GM10266 (cell line): ENCODE data around the gene SUV39H1.

Experiments
- DNase-seq: peaks from one replicate; pipeline ENCODE4 v3.0.0; 2012; ENCODE audit errors: extremely low spot score
- CTCF ChIP-seq: IDR thresholded peaks from 2 replicates; pipeline ENCODE4 v1.5.1; 2012; ENCODE audit warnings: mild to moderate bottlenecking, low read depth; ENCODE audit not compliant: control insufficient read depth, insufficient read depth; ENCODE audit errors: missing control alignments

SUV39H1 gene

GRCh38 chrX:48702716-48703115, 6.2 kb downstream of the SUV39H1 start:
- TF ChIP-seq CTCF = no peak
- no peak for DNase-seq

DNA sequence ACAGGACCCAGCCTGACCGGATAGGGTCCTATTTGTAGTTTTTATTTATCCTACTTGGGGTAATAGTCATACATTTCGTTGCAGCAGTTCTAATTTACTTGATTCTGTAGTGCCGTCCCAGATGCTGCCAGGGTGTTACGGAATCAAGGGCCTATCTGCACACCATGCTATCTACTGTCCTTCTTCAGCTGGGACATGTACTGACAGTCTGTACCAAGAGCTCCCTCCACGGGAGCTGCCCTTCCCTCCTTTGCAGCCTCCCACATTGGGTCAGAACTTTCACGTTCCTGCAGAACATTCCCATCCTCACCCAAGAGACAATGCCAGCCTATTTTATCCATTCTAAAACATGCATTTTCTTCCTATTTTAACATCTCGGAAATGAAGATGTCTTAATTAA, 6.7 kb downstream of the SUV39H1 start:
- no peak for DNase-seq
- TF ChIP-seq CTCF = no peak

GRCh38 chrX:48703642-48704481, 7.3 kb downstream of the SUV39H1 start:
- no peak for DNase-seq
- TF ChIP-seq CTCF = no peak

DNA sequence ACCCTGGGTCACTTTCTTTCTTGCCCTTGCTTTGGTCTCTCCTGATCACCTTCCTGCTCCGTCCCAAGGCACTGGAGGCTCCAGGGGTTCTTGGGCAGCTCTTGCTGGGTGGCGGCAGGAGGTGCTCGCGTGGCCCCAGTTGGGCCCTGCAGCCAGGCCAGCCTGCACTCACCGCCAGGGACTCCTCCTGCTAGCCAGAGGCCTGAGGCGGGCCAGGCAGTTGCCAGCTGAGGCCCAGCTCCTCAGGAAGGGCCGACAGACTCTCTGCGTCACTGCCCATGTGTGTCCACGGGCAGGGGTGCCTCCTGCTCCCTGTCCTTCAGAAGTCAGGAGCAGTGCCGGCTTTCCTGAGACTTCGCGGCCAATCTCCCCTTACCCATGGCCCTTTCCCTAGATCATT, 9.3 kb downstream of the SUV39H1 start:
- no peak for DNase-seq
- no peak for TF ChIP-seq CTCF

GRCh38 chrX:48709522-48710112, 13.1 kb downstream of the SUV39H1 start:
- TF ChIP-seq CTCF = no peak
- DNase-seq = no peak

- DNase-seq = no peak
- TF ChIP-seq CTCF = no peak
These were observed 14.8 kb downstream of the SUV39H1 start for GRCh38 chrX:48711162-48711928.
